ENCODE measurements around the gene STAT4.

Gene STAT4

DNA sequence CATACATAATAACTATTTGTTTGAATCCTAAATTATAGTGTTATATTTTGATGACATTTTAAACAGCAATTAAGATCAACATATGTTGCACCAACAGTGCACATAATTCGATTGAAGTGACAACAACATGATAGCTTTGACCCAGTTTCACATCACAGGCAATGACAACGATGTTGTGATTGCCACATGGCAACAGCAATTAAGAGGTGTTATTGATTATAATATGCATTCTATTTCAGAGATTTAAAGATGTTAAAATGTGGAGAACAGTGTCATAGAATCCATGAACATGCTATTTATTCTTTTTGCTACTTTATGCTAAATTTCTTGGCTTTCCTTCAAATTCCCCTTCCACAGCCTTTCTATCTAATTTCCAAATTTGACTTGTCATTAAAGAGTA is 68.5 kb downstream of the STAT4 start:
- DNase-seq (ENCODE audit: low spot score): no peak

- no peak for DNase-seq (ENCODE audit: low spot score)
These were observed 69.2 kb downstream of the STAT4 start for GRCh38 chr2:191081411-191082155.

DNA sequence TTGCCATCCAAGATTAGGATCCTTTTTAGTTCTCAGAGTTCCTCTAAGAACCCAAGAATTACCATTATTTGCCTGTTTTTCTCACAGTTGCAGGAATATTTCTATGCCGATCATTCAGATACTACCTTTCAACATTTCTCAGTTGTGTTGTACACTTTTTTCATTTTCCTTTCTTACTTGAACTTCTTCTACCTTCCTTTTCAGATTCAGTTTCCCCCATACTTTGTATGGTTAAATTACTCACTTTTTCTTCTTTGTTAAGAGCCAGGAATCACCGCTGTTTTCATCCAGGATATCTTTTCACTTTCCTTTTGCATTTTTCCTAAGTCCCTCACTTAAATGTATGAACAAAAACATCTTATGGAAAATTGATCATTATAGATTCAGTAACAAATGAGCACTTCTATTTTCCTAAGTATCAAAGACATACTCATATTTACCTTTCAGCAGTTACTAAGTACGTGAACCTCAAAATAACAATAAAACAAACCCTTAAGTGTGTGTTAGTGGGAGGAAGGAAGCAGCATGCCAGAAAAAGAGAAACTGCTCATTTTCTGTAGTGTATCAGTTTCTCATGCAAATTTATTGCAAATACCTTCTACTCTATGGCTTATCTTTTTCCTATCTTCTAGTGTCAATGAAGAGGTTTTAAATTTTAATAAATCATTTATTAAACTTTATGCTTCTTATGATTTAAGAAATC is 72.5 kb downstream of the STAT4 start:
- DNase-seq (ENCODE audit: low spot score): no peak

GRCh38 chr2:191070276-191070675 is 80.5 kb downstream of the STAT4 start:
- DNase-seq (ENCODE audit: low spot score): no peak

- DNase-seq (ENCODE audit: low spot score): no peak
These were observed 81.2 kb downstream of the STAT4 start for GRCh38 chr2:191069606-191070005.

GRCh38 chr2:191066919-191067233 is 83.9 kb downstream of the STAT4 start:
- no peak for DNase-seq (ENCODE audit: low spot score)

DNA sequence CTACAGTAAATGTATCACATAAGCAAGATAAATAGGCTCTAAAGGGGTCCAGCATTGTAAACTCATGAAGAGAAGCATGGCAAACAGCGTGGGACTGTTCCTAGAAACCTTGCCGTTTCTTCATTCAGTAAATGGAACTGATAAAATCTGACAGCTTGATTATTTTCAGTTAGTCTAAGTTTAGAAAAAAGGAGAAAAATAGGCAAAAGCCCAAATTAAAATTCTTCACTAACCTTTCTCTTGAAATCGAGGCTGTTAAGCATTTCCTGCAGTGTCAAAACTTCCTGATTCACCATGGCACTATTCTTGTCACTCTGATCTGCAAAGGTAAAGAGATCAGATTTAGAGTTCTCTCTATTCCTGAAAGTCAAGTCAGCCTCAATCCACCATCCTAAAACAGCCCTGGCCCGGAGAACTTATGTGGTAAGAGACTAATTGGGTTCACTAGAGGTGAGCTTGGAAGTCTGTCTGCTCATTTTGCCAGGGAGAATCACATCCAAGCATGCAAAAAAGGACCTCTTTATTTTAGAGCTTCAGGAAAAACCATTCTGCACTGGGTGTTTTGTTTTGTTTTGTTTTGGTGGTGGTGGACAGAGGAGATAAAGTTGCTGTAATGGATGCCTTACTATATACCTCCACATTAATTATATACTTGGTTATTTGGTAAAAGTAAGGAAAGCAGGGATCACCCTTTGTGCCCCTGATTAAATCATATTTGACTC is 84.4 kb downstream of the STAT4 start:
- DNase-seq (ENCODE audit: low spot score): no peak

- no peak for DNase-seq (ENCODE audit: low spot score)
These were observed 85.0 kb downstream of the STAT4 start for GRCh38 chr2:191065785-191066184.

DNA sequence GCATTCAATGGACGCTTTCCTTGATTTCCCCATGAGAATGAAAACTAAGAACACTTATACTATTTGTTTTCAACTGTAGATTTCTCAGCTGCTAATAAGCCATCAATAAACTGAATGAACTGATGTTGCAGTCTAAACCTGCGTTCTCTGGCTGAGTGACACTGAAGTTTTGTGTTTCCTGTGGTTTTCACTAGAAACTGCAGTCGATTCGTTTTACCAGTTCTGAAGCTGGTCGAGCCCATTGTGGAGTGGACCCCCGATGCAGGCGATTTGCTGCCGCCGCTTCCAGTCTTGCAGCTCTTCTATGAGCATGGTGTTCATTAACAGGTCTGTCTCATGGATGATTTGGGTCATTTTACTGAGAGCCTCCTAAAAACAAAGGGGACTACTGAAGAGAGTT is 86.2 kb downstream of the STAT4 start:
- no peak for DNase-seq (ENCODE audit: low spot score)

DNA sequence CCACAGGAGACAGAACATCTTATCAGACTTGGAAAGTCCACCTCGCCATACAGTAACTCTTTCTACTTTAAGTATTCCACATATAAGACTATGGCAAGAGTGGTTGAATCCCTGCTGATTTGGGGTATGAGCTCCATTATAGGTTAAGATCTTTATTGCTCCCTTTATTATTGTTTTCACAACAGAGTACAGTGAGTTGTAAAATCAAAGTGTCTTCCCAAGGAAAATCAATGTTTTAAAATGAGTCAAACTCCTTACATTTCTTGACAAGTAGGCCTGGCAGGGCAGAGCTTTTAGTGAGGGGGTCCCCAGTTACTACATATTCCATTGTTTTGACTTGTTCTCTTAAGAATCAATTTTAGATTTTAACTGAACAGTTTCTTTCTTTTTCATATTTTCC is 87.2 kb downstream of the STAT4 start:
- DNase-seq (ENCODE audit: low spot score): no peak

DNA sequence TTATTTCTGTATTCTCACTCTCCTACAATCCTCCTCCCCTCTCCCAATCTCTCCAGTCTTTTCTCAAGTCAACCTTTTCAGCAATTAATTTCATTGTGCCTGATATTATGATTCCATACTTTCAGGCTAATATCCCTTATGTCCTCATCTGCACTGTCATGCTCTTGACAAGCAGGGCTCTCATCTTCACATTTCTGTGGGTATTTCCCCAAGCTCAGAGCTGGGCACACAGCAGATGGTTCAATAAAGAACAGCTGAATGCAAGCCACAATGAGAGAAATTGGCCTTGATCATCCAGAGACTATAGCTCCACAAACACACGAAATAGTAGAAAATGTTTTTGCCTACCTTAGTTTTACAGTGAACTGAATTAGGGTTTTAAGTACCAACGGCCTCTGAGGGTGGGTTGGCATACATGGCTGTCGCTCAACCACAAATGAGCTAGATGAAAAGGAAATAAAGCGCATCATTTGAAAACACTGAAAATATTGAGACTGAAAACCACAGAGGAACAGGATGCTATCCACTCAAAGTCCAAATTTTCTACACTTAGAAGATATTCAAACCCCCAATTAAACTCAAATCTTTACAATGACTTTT is 89.3 kb downstream of the STAT4 start:
- no peak for DNase-seq (ENCODE audit: low spot score)

- no peak for DNase-seq (ENCODE audit: low spot score)
These were observed 91.5 kb downstream of the STAT4 start for GRCh38 chr2:191059308-191059707.

DNA sequence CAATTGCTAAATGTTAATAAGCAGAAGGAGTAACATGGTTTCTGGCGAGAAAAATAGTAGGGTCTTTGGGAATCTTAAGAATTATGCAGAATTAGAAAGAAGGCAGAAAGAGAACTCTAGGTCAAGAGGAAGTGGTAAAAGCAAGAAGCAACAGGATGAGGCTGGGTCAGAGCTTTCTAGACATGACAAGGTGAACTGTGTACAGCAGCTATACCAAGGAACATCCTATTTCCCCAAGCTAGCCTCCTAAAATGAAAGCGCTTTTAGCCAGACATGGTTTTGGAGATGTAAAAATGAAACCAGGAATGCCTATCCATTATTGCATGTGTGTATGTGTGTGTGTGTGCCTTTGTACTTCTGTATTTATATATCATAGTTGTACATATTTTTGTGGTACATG is 94.6 kb downstream of the STAT4 start:
- DNase-seq (ENCODE audit: low spot score): no peak

DNA sequence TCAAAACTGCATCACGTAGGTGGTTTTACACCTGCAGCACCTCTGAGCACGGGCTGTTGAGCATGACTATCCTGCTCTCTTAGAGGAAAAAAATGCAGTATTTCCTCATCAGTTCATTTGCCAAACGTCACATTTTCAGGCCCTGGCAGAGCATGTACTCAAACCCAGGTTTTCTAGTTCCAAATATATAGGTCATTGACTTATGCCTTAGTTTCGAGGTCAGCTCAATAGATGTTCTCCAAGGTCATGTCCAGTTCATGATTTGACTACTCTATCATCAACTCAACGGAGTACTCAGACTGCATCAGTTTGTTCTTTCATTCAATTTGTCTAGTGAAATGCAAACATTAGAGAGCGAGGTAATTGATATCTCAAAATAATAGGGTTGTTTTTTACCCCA is 97.5 kb downstream of the STAT4 start:
- DNase-seq (ENCODE audit: low spot score): no peak

- peak; percentile 69 for DNase-seq (ENCODE audit: low spot score)
These were observed 98.7 kb downstream of the STAT4 start for GRCh38 chr2:191051825-191052778.

GRCh38 chr2:191051177-191051576 is 99.6 kb downstream of the STAT4 start:
- DNase-seq (ENCODE audit: low spot score): no peak

- no peak for DNase-seq (ENCODE audit: low spot score)
These were observed 100.2 kb downstream of the STAT4 start for GRCh38 chr2:191050640-191050987.

- peak; percentile 51 for DNase-seq (ENCODE audit: low spot score)
These were observed 100.8 kb downstream of the STAT4 start for GRCh38 chr2:191049728-191050639.

- DNase-seq (ENCODE audit: low spot score): no peak
These were observed 102.7 kb downstream of the STAT4 start for GRCh38 chr2:191048073-191048472.

DNA sequence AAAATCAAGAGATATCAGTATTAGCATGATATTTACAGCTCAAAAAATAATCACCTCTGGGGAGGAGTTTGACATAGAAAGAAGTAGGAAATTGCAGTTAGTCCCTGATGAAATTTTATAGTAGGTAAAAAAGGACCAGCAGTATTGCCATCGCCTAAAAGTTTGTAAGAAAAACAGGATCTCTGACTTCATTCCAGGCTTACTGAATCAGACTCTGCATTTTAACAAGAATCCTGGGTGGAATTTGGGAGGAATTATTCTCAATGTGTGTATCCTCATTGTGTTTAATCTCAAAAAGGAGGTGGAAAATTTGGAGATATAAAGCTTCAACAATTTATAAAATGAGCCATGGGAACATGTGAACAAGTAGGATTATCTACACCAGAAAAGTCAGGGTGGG is 105.7 kb downstream of the STAT4 start:
- DNase-seq (ENCODE audit: low spot score): no peak

- DNase-seq (ENCODE audit: low spot score): no peak
These were observed 107.4 kb downstream of the STAT4 start for GRCh38 chr2:191043438-191043837.
